ENCODE data around the gene KCTD6. TPM values are rescaled to one million over a fixed set of nuclear protein-coding genes. Genes with fewer than 3 reads are reported as not detected.

KCTD6 gene
- total RNA-seq, 1 donor from 2014 or later = 7.1 TPM

GRCh38 chr3:58484722-58485069 is 7.2 kb upstream of the KCTD6 start:
- no peak for DNase-seq (ENCODE audit: extremely low read depth, low read depth, low spot score)

- no peak for DNase-seq (ENCODE audit: extremely low read depth, low read depth, low spot score)
These were observed 6.0 kb upstream of the KCTD6 start for GRCh38 chr3:58485801-58486435.

GRCh38 chr3:58487140-58487886 is 4.6 kb upstream of the KCTD6 start:
- no peak for DNase-seq (ENCODE audit: extremely low read depth, low read depth, low spot score)

GRCh38 chr3:58488967-58489366 is 2.9 kb upstream of the KCTD6 start:
- no peak for DNase-seq (ENCODE audit: extremely low read depth, low read depth, low spot score)

- DNase-seq (ENCODE audit: extremely low read depth, low read depth, low spot score) = no peak
These were observed 915 bp upstream of the KCTD6 start for GRCh38 chr3:58490860-58491501.

GRCh38 chr3:58492494-58492905 is 604 bp downstream of the KCTD6 start:
- DNase-seq (ENCODE audit: extremely low read depth, low read depth, low spot score) = no peak

- DNase-seq (ENCODE audit: extremely low read depth, low read depth, low spot score) = no peak
These were observed 2.2 kb downstream of the KCTD6 start for GRCh38 chr3:58494107-58494506.

- DNase-seq (ENCODE audit: extremely low read depth, low read depth, low spot score) = no peak
These were observed 3.2 kb downstream of the KCTD6 start for GRCh38 chr3:58495101-58495500.

- no peak for DNase-seq (ENCODE audit: extremely low read depth, low read depth, low spot score)
These were observed 4.4 kb downstream of the KCTD6 start for GRCh38 chr3:58496206-58496857.

GRCh38 chr3:58497097-58497496 is 5.2 kb downstream of the KCTD6 start:
- no peak for DNase-seq (ENCODE audit: extremely low read depth, low read depth, low spot score)

GRCh38 chr3:58502872-58503271 is 11.0 kb downstream of the KCTD6 start:
- no peak for DNase-seq (ENCODE audit: extremely low read depth, low read depth, low spot score)

- DNase-seq (ENCODE audit: extremely low read depth, low read depth, low spot score) = no peak
These were observed 15.6 kb downstream of the KCTD6 start for GRCh38 chr3:58507356-58508078.

- no peak for DNase-seq (ENCODE audit: extremely low read depth, low read depth, low spot score)
These were observed 16.5 kb downstream of the KCTD6 start for GRCh38 chr3:58508437-58508836.

GRCh38 chr3:58514405-58514804 is 22.5 kb downstream of the KCTD6 start:
- no peak for DNase-seq (ENCODE audit: extremely low read depth, low read depth, low spot score)

GRCh38 chr3:58518291-58518789 is 26.4 kb downstream of the KCTD6 start:
- no peak for DNase-seq (ENCODE audit: extremely low read depth, low read depth, low spot score)

- no peak for DNase-seq (ENCODE audit: extremely low read depth, low read depth, low spot score)
These were observed 27.9 kb downstream of the KCTD6 start for GRCh38 chr3:58519668-58520402.

- no peak for DNase-seq (ENCODE audit: extremely low read depth, low read depth, low spot score)
These were observed 28.8 kb downstream of the KCTD6 start for GRCh38 chr3:58520403-58521335.

GRCh38 chr3:58521336-58521670 is 29.4 kb downstream of the KCTD6 start:
- DNase-seq (ENCODE audit: extremely low read depth, low read depth, low spot score) = no peak
